GM12878 (cell line): ENCODE measurements around the gene SCRT2. TPM values are rescaled to one million over a fixed set of nuclear protein-coding genes. Genes with fewer than 3 reads are reported as not detected.

ENCODE experiments used
- ATAC-seq: fragments of 200-7000 bp; cut with Tn5 transposase; 3 replicates; pipeline ENCODE4 v1.9.1; 2020; ENCODE audit warnings: mild to moderate bottlenecking, moderate library complexity
- Bru-seq: library from RNA; stranded (reverse); fragments of 400-500 nt; gene quantifications from one replicate; lab custom pipeline; 2021; lab: Mats Ljungman, UMichigan
- BruChase-seq, 2 experiments: library from RNA; stranded (reverse); fragments of 400-500 nt; gene quantifications; one replicate each; lab custom pipeline; 2021; lab: Mats Ljungman, UMichigan
- BruUV-seq: library from RNA; stranded (reverse); fragments of 400-500 nt; replicated peaks from 2 replicates; lab custom pipeline; 2021; lab: Mats Ljungman, UMichigan
- CTCF ChIA-PET: fragments of 300-600 bp; sonication (Branson Sonifier 250); formaldehyde crosslinking; extraction: SDS; loops from one replicate; lab custom pipeline; 2021; ENCODE audit warnings: inconsistent platforms; lab: Yijun Ruan, JAX
- POLR2A ChIA-PET: fragments of 350-600 bp; formaldehyde crosslinking; extraction: SDS; loops from one replicate; lab custom pipeline; 2021; ENCODE audit warnings: inconsistent platforms; lab: Charles Lee
- RAD21 ChIA-PET: fragments of 300-600 bp; sonication (Branson Sonifier 250); formaldehyde crosslinking; loops from one replicate; lab custom pipeline; 2023; ENCODE audit warnings: antibody characterized with exemption; ENCODE audit not compliant: unreplicated experiment; lab: Charles Lee
- SMC1A ChIA-PET: fragments of 300-600 bp; sonication (Branson Sonifier 250); formaldehyde crosslinking; loops from one replicate; lab custom pipeline; 2023; ENCODE audit not compliant: unreplicated experiment, uncharacterized antibody; lab: Charles Lee
- DNase-seq: peaks from one replicate; pipeline ENCODE4 v3.0.0-alpha.2; 2011; ENCODE audit warnings: low read depth, low spot score
- FAIRE-seq: peaks from 3 replicates; lab custom pipeline; 2011; peaks lifted over from hg19 to GRCh38; lab: Jason Lieb, UNC
- H2AFZ ChIP-seq: 2 replicates; pipeline ENCODE4 v1.6.0; 2011; ENCODE audit warnings: low read depth, low read length, control low read depth; ENCODE audit not compliant: control insufficient read depth
- H3K27ac ChIP-seq: 2 replicates; pipeline ENCODE4 v1.5.1; 2011; ENCODE audit warnings: control low read depth; ENCODE audit not compliant: control insufficient read depth, insufficient read depth
- H3K27me3 ChIP-seq, 2 experiments: replicated peaks in 1 of 2; 2 replicates each; pipeline versions ENCODE4 v1.6.0 to v1.6.1; 2011; ENCODE audit warnings: low read length in 1 of 2; ENCODE audit not compliant: control insufficient read depth in 2 of 2, insufficient read depth in 2 of 2
- H3K36me3 ChIP-seq, 2 experiments: 2 replicates each; pipeline ENCODE4 v1.5.1; 2011; ENCODE audit warnings: low read length in 1 of 2; ENCODE audit not compliant: control insufficient read depth in 2 of 2, insufficient read depth in 2 of 2
- H3K4me1 ChIP-seq: 2 replicates; pipeline ENCODE4 v1.6.1; 2011; ENCODE audit warnings: mild to moderate bottlenecking, low read length, moderate library complexity, mixed read lengths; ENCODE audit not compliant: control insufficient read depth, insufficient read depth
- H3K4me2 ChIP-seq: 2 replicates; pipeline ENCODE4 v1.6.0; 2011; ENCODE audit warnings: control low read depth; ENCODE audit not compliant: control insufficient read depth, insufficient read depth
- H3K4me3 ChIP-seq: fragments of 200-600 bp; sonication (generic); 2 replicates; pipeline ENCODE4 v1.5.1; 2016
- H3K79me2 ChIP-seq: 2 replicates; pipeline ENCODE4 v1.6.0; 2011; ENCODE audit warnings: low read length; ENCODE audit not compliant: control insufficient read depth, insufficient read depth
- H3K9ac ChIP-seq: 2 replicates; pipeline ENCODE4 v1.8.0; 2011; ENCODE audit warnings: low read length, control low read depth, mixed read lengths; ENCODE audit not compliant: control insufficient read depth, insufficient read depth
- H3K9me3 ChIP-seq: replicated peaks from 3 replicates; pipeline ENCODE4 v1.5.1; 2011; ENCODE audit warnings: mild to moderate bottlenecking, low read length; ENCODE audit not compliant: control insufficient read depth, insufficient read depth
- H4K20me1 ChIP-seq: 2 replicates; pipeline ENCODE4 v1.6.0; 2011; ENCODE audit not compliant: control insufficient read depth, insufficient read depth
- BACH1 ChIP-seq: fragments of 450-650 bp; IDR thresholded peaks from 2 replicates; pipeline ENCODE4 v1.6.1; 2017; ENCODE audit warnings: mild to moderate bottlenecking, borderline replicate concordance
- KAT2A ChIP-seq: conservative IDR thresholded peaks from 2 replicates; pipeline ENCODE4 v1.6.1; 2011; ENCODE audit warnings: low read depth, low read length; ENCODE audit not compliant: control insufficient read depth
- RB1 ChIP-seq: fragments of 450-650 bp; formaldehyde crosslinking; IDR thresholded peaks from 2 replicates; pipeline ENCODE4 v1.6.1; 2017; ENCODE audit warnings: mild to moderate bottlenecking, borderline replicate concordance
- SUZ12 ChIP-seq: fragments of 200-600 bp; sonication (generic); IDR thresholded peaks from one replicate; pipeline ENCODE4 v1.6.1; 2018; ENCODE audit warnings: antibody characterized with exemption, mild to moderate bottlenecking; ENCODE audit not compliant: unreplicated experiment
- ZNF274 ChIP-seq: IDR thresholded peaks from one replicate; pipeline ENCODE4 v1.8.0; 2011; ENCODE audit not compliant: insufficient read length, insufficient read depth
- WGBS: methylation state at CpG from one replicate; pipeline ENCODE4 v1.1.6; 2016; ENCODE audit warnings: low lambda C conversion rate; ENCODE audit not compliant: insufficient replicate concordance, insufficient coverage; ENCODE audit errors: missing lambda C conversion rate; 5-methylcytosine and 5-hydroxymethylcytosine counted together
- in situ Hi-C: fragments of 300-500 bp; cut with MboI; formaldehyde crosslinking; loops from 9 replicates; pipeline ENCODE4 v1.14.3; 2018; ENCODE audit warnings: mixed read lengths
- intact Hi-C: fragments of 100-400 bp; cut with micrococcal nuclease; formaldehyde crosslinking; loops from one replicate; pipeline ENCODE4 v1.14.2; 2022; ENCODE audit not compliant: unreplicated experiment
- long read RNA-seq, 2 experiments: library from polyadenylated mRNA; unstranded; transcript quantifications; one replicate each; pipeline ENCODE4 v2.0.0, GENCODE V29; 2019 to 2020
- polyA minus RNA-seq, 3 experiments: library from RNA; depleted of rRNA, polyadenylated mRNA; stranded (reverse); fragments of >200 nt; gene quantifications; 2 replicates each; pipeline ENCODE4 v1.2.3, GENCODE V29; 2011
- polyA plus RNA-seq, 11 experiments: library from polyadenylated mRNA; depleted of rRNA in 4 of 11; unstranded in 6 of 11; stranded (reverse) in 5 of 11; fragments of >200 nt; fragmentation: Nextera tagmentation in 4 of 11; fragmentation: Illumina TruSeq in 1 of 11; extraction: Ambion mirVana in 4 of 11; extraction: Trizol in 1 of 11; gene quantifications; 1 replicate in 1 of 11; 2 replicates in 10 of 11; pipeline versions ENCODE4 v1.2.1 to v1.2.3, GENCODE V29; 2011 to 2016; ENCODE audit warnings: inconsistent platforms in 2 of 11, missing spikeins in 2 of 11, low read depth in 1 of 11
- total RNA-seq, 4 experiments: library from RNA; depleted of rRNA in 3 of 4; stranded (reverse); fragments of >200 nt in 3 of 4; fragmentation: Illumina TruSeq in 1 of 4; extraction: Trizol in 1 of 4; gene quantifications; 2 replicates each; pipeline versions ENCODE4 v1.2.1 to v1.2.3, GENCODE V29; 2013 to 2021
- TF ChIP-seq, protein P1 (sequence below): IDR thresholded peaks from 2 replicates; pipeline ENCODE4 v1.6.1; 2012; ENCODE audit warnings: mild to moderate bottlenecking, low read depth, low read length
- TF ChIP-seq, protein P2 (sequence below): fragments of 450-650 bp; conservative IDR thresholded peaks from 2 replicates; pipeline ENCODE4 v1.6.1; 2017; ENCODE audit warnings: mild to moderate bottlenecking, moderate library complexity

The SCRT2 gene
- total RNA-seq (2013; cell fraction: nucleolus; rRNA removed): not detected in 2 replicates
- not detected in 2 replicates for total RNA-seq (2014; rRNA removed)
- not detected in 2 replicates for total RNA-seq (2014; rRNA removed; fragmentation: Illumina TruSeq; extraction: Trizol)
- not detected in 2 replicates for total RNA-seq (2021)
- not detected for polyA plus RNA-seq (2011; ENCODE audit: low read depth)
- polyA plus RNA-seq (2011; rRNA removed): not detected in 2 replicates
- polyA plus RNA-seq (2011; cell fraction: cytosol; rRNA removed): 0.01 TPM in 1 of 2 replicates, not detected in the other
- polyA plus RNA-seq (2011; cell fraction: nucleus; rRNA removed): 0.12 and 0.13 TPM in 2 replicates
- not detected in 2 replicates for polyA plus RNA-seq (2012)
- polyA plus RNA-seq (2014; fragmentation: Illumina TruSeq; extraction: Trizol): not detected in 2 replicates
- polyA plus RNA-seq (2014; fragmentation: Nextera tagmentation; extraction: Ambion mirVana): not detected
- polyA plus RNA-seq (2014; rRNA removed): not detected in 2 replicates
- not detected for polyA plus RNA-seq (2016; fragmentation: Nextera tagmentation; extraction: Ambion mirVana)
- 0.05 TPM in 1 of 2 replicates, not detected in the other for polyA minus RNA-seq (2011; rRNA and poly(A)+ RNA removed)
- polyA minus RNA-seq (2011; cell fraction: cytosol; rRNA and poly(A)+ RNA removed): not detected in 2 replicates
- 0.10 TPM in 1 of 2 replicates, not detected in the other for polyA minus RNA-seq (2011; cell fraction: nucleus; rRNA and poly(A)+ RNA removed)
- Bru-seq, nascent RNA: not detected
- not detected for BruChase-seq, experiment 1, labeled RNA remaining after a 6-hour chase
- BruChase-seq, experiment 2, labeled RNA remaining after a 2-hour chase: not detected
- long read RNA-seq, experiment 1: 0 reads
- long read RNA-seq, experiment 2: 0 reads

DNA sequence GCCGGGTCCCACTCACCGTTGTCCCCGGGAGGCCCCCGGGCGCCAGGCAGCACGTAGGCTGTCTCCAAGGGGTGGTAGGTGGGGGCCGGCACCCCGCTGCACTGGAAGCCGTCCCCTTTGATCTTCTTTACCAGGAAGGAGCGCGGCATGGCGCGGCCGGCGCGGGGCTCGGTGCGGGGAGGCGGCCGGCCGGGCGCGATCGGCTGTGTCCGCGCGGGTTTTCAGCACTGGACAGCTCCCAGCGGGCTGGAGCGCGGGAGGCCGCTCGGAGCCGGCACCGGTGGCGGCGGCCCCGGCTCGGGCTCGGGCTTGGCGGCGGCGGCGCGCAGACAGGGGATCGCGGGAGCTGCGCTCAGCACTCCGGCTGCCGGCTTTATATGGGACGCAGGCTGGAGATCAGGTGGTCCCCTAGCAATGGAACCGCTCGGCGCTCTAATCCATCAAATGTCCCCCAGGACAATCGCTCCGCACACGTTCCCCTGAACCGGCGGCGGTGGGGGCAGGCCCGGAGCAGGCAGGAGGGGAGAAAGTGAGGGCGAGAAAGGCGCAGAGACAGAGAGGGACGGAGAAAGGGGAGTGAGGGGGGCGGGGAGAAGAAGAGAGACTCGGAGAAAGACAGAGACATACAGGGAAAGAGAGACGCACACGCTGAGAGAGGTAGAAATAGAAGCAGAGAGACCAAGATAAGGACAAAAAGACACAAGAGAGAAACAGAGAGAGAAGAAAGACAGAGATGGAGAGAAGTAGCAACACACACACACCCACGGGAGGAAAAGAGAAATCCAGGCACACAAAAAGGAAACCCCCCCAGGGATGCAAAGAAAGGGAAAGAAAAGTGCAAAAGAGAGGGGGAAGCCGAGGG, at the start of gene SCRT2:
TSS of gene SCRT2 (minus strand) at position 350 of the 862 bp plus-strand sequence. CDS start at position 149, 201 bp downstream.
- no peak for DNase-seq
- peak; percentile 47 for ATAC-seq
- ChIA-PET POLR2A (interaction anchor here (0.7 kb wide), 1 partner anchor 21 kb away, joined by 3 read pairs; no protein-coding TSS in a partner anchor), SMC1A (interaction anchor here (1.0 kb wide), 1 partner anchor 30 kb away, joined by 5 read pairs; no protein-coding TSS in a partner anchor), RAD21 (no interaction called here), CTCF (interaction anchor here (0.6 to 1.6 kb wide), 2 partner anchors 8 to 706 kb away, joined by 4 to 5 read pairs; no protein-coding TSS in a partner anchor)
- H3K4me1 ChIP-seq: peaks cover 4% of the 10 kb centered on the region; the same call in 1 of the 2 replicates
- no peak for FAIRE-seq
- no peaks in the 10 kb centered on the region for H3K9me3 ChIP-seq
- 5% methylated on average over 63 of the region's 69 CpGs for WGBS
- no peak within 1 kb of the TSS for H3K4me2 ChIP-seq
- TF ChIP-seq, protein P1, sequence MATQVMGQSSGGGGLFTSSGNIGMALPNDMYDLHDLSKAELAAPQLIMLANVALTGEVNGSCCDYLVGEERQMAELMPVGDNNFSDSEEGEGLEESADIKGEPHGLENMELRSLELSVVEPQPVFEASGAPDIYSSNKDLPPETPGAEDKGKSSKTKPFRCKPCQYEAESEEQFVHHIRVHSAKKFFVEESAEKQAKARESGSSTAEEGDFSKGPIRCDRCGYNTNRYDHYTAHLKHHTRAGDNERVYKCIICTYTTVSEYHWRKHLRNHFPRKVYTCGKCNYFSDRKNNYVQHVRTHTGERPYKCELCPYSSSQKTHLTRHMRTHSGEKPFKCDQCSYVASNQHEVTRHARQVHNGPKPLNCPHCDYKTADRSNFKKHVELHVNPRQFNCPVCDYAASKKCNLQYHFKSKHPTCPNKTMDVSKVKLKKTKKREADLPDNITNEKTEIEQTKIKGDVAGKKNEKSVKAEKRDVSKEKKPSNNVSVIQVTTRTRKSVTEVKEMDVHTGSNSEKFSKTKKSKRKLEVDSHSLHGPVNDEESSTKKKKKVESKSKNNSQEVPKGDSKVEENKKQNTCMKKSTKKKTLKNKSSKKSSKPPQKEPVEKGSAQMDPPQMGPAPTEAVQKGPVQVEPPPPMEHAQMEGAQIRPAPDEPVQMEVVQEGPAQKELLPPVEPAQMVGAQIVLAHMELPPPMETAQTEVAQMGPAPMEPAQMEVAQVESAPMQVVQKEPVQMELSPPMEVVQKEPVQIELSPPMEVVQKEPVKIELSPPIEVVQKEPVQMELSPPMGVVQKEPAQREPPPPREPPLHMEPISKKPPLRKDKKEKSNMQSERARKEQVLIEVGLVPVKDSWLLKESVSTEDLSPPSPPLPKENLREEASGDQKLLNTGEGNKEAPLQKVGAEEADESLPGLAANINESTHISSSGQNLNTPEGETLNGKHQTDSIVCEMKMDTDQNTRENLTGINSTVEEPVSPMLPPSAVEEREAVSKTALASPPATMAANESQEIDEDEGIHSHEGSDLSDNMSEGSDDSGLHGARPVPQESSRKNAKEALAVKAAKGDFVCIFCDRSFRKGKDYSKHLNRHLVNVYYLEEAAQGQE: peak; percentile 88
- TF ChIP-seq BACH1 (no peak), RB1 (peak; percentile 43; the same call in 1 of the 2 replicates), KAT2A (no peak), SUZ12 (peak; percentile 51), ZNF274 (no peak)
- TF ChIP-seq, protein P2, sequence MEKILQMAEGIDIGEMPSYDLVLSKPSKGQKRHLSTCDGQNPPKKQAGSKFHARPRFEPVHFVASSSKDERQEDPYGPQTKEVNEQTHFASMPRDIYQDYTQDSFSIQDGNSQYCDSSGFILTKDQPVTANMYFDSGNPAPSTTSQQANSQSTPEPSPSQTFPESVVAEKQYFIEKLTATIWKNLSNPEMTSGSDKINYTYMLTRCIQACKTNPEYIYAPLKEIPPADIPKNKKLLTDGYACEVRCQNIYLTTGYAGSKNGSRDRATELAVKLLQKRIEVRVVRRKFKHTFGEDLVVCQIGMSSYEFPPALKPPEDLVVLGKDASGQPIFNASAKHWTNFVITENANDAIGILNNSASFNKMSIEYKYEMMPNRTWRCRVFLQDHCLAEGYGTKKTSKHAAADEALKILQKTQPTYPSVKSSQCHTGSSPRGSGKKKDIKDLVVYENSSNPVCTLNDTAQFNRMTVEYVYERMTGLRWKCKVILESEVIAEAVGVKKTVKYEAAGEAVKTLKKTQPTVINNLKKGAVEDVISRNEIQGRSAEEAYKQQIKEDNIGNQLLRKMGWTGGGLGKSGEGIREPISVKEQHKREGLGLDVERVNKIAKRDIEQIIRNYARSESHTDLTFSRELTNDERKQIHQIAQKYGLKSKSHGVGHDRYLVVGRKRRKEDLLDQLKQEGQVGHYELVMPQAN: 0 out of 2 replicates have a peak, but pooled peaks have one; percentile 25
- H3K27me3 ChIP-seq: peaks cover 5 to 8% of the 10 kb centered on the region in 2 experiments; a peak in 3 of 4 replicates
- H3K36me3 ChIP-seq: no peaks in the 10 kb centered on the region
- H3K27ac ChIP-seq: no peak within 1 kb of the TSS
- no peaks in the 10 kb centered on the region for H4K20me1 ChIP-seq
- no peak within 1 kb of the TSS for H2AFZ ChIP-seq
- BruUV-seq: no TSS peak
- in situ Hi-C loops (no loop called here), intact Hi-C loops (no loop called here)
- no peaks in the 10 kb centered on the region for H3K79me2 ChIP-seq
- no peak within 1 kb of the TSS for H3K9ac ChIP-seq
- no peak within 1 kb of the TSS for H3K4me3 ChIP-seq
